ENCODE results near the gene HIF1AN.

HIF1AN gene

GRCh38 chr10:100579261-100580090 lies 43.7 kb downstream of the HIF1AN start:
- no peak overlapping the region for H2BK15ac ChIP-seq (ENCODE audit: low read depth, poor library complexity, severe bottlenecking)
- H3K4me1 ChIP-seq (ENCODE audit: control insufficient read depth, insufficient read depth, low read depth, low read length) = no peaks in the 10 kb centered on the region
- peaks cover 69 to 71% of the 10 kb centered on the region in 2 experiments for H3K27me3 ChIP-seq (ENCODE audit: control insufficient read depth in 1 of 2, insufficient read depth in 1 of 2, low read length in 2 of 2)
- H3K4me2 ChIP-seq (ENCODE audit: low read length, poor library complexity, severe bottlenecking) = no peak overlapping the region
- H2BK120ac ChIP-seq (ENCODE audit: low read depth, low read length) = no peak overlapping the region
- H4K91ac ChIP-seq (ENCODE audit: low read length) = no peak overlapping the region
- H2BK5ac ChIP-seq (ENCODE audit: low read depth, low read length, poor library complexity, severe bottlenecking) = no peak overlapping the region
- H3K79me1 ChIP-seq (replicated peaks; ENCODE audit: low read length, poor library complexity, severe bottlenecking) = no peaks in the 10 kb centered on the region
- H2AFZ ChIP-seq (ENCODE audit: low read depth, low read length) = no peak overlapping the region
- no peak overlapping the region for H4K8ac ChIP-seq (ENCODE audit: low read length)
- H3K18ac ChIP-seq (ENCODE audit: low read depth in 1 of 2, low read length in 2 of 2) = no peak overlapping the region
- H3K9me3 ChIP-seq (ENCODE audit: control insufficient read depth, low read length) = peaks cover 7% of the 10 kb centered on the region
- no peak overlapping the region for H3K27ac ChIP-seq (ENCODE audit: low read length, poor library complexity, severe bottlenecking)
- no peak overlapping the region for H2BK12ac ChIP-seq (ENCODE audit: low read length in 2 of 2)
- DNase-seq = no peak
- no peak overlapping the region for H3K14ac ChIP-seq (ENCODE audit: low read length in 2 of 2)
- H3K4ac ChIP-seq (ENCODE audit: low read depth in 1 of 2, low read length in 2 of 2) = no peak overlapping the region
- WGBS = 84% methylated on average over 8 of the region's 9 CpGs
- H3K4me3 ChIP-seq (ENCODE audit: insufficient read depth in 1 of 2, low read depth in 1 of 2, low read length in 2 of 2) = no peak overlapping the region
- no peak overlapping the region for H2AK5ac ChIP-seq (ENCODE audit: low read length, severe bottlenecking)
- no peak overlapping the region for H3K9ac ChIP-seq (ENCODE audit: low read length)
- H3K23ac ChIP-seq (ENCODE audit: low read length in 2 of 2) = no peak overlapping the region
- no peaks in the 10 kb centered on the region for H3K36me3 ChIP-seq (ENCODE audit: control insufficient read depth in 1 of 2, insufficient read depth in 2 of 2, low read depth in 1 of 2, low read length in 2 of 2)

- Histone ChIP-seq H3K14ac (ENCODE audit: low read length in 2 of 2) (no peak overlapping the region), H3K36me3 (ENCODE audit: control insufficient read depth in 1 of 2, insufficient read depth in 2 of 2, low read depth in 1 of 2, low read length in 2 of 2) (no peaks in the 10 kb centered on the region), H3K4ac (ENCODE audit: low read depth in 1 of 2, low read length in 2 of 2) (no peak overlapping the region), H3K9ac (ENCODE audit: low read length) (no peak overlapping the region), H3K18ac (ENCODE audit: low read depth in 1 of 2, low read length in 2 of 2) (no peak overlapping the region), H3K9me3 (ENCODE audit: control insufficient read depth, low read length) (peaks cover 4% of the 10 kb centered on the region), H3K23ac (ENCODE audit: low read length in 2 of 2) (no peak overlapping the region), H3K79me1 (replicated peaks; ENCODE audit: low read length, poor library complexity, severe bottlenecking) (no peaks in the 10 kb centered on the region), H3K27me3 (ENCODE audit: control insufficient read depth in 1 of 2, insufficient read depth in 1 of 2, low read length in 2 of 2) (peaks cover 35 to 48% of the 10 kb centered on the region in 2 experiments), H2AFZ (ENCODE audit: low read depth, low read length) (no peak overlapping the region), H3K4me1 (ENCODE audit: control insufficient read depth, insufficient read depth, low read depth, low read length) (no peaks in the 10 kb centered on the region), H2BK12ac (ENCODE audit: low read length in 2 of 2) (no peak overlapping the region), H3K4me2 (ENCODE audit: low read length, poor library complexity, severe bottlenecking) (no peak overlapping the region), H2BK120ac (ENCODE audit: low read depth, low read length) (no peak overlapping the region), H2BK5ac (ENCODE audit: low read depth, low read length, poor library complexity, severe bottlenecking) (no peak overlapping the region), H4K91ac (ENCODE audit: low read length) (no peak overlapping the region), H3K4me3 (ENCODE audit: insufficient read depth in 1 of 2, low read depth in 1 of 2, low read length in 2 of 2) (no peak overlapping the region), H2BK15ac (ENCODE audit: low read depth, poor library complexity, severe bottlenecking) (no peak overlapping the region), H3K27ac (ENCODE audit: low read length, poor library complexity, severe bottlenecking) (no peak overlapping the region), H4K8ac (ENCODE audit: low read length) (no peak overlapping the region), H2AK5ac (ENCODE audit: low read length, severe bottlenecking) (no peak overlapping the region)
- DNase-seq = no peak
- WGBS = 17% methylated on average over 1 of the region's 1 CpG
These were observed 51.2 kb downstream of the HIF1AN start for GRCh38 chr10:100586959-100587358.

- Histone ChIP-seq H3K4me1 (ENCODE audit: control insufficient read depth, insufficient read depth, low read depth, low read length) (no peaks in the 10 kb centered on the region), H3K4ac (ENCODE audit: low read depth in 1 of 2, low read length in 2 of 2) (no peak overlapping the region), H3K14ac (ENCODE audit: low read length in 2 of 2) (no peak overlapping the region), H3K4me2 (ENCODE audit: low read length, poor library complexity, severe bottlenecking) (no peak overlapping the region), H2AFZ (ENCODE audit: low read depth, low read length) (no peak overlapping the region), H3K4me3 (ENCODE audit: insufficient read depth in 1 of 2, low read depth in 1 of 2, low read length in 2 of 2) (no peak overlapping the region), H2BK5ac (ENCODE audit: low read depth, low read length, poor library complexity, severe bottlenecking) (no peak overlapping the region), H2BK15ac (ENCODE audit: low read depth, poor library complexity, severe bottlenecking) (no peak overlapping the region), H3K18ac (ENCODE audit: low read depth in 1 of 2, low read length in 2 of 2) (no peak overlapping the region), H2BK120ac (ENCODE audit: low read depth, low read length) (no peak overlapping the region), H3K23ac (ENCODE audit: low read length in 2 of 2) (no peak overlapping the region), H3K9ac (ENCODE audit: low read length) (no peak overlapping the region), H3K79me1 (replicated peaks; ENCODE audit: low read length, poor library complexity, severe bottlenecking) (no peaks in the 10 kb centered on the region), H2AK5ac (ENCODE audit: low read length, severe bottlenecking) (no peak overlapping the region), H4K8ac (ENCODE audit: low read length) (no peak overlapping the region), H3K9me3 (ENCODE audit: control insufficient read depth, low read length) (no peaks in the 10 kb centered on the region), H2BK12ac (ENCODE audit: low read length in 2 of 2) (no peak overlapping the region), H4K91ac (ENCODE audit: low read length) (no peak overlapping the region), H3K27ac (ENCODE audit: low read length, poor library complexity, severe bottlenecking) (no peak overlapping the region), H3K27me3 (ENCODE audit: control insufficient read depth in 1 of 2, insufficient read depth in 1 of 2, low read length in 2 of 2) (peaks cover 29 to 38% of the 10 kb centered on the region in 2 experiments), H3K36me3 (ENCODE audit: control insufficient read depth in 1 of 2, insufficient read depth in 2 of 2, low read depth in 1 of 2, low read length in 2 of 2) (no peaks in the 10 kb centered on the region)
- no peak for DNase-seq
These were observed 62.4 kb downstream of the HIF1AN start for GRCh38 chr10:100598166-100598565.

GRCh38 chr10:100600218-100600617 lies 64.5 kb downstream of the HIF1AN start:
- no peak overlapping the region for H3K4me3 ChIP-seq (ENCODE audit: insufficient read depth in 1 of 2, low read depth in 1 of 2, low read length in 2 of 2)
- no peak for DNase-seq
- H3K14ac ChIP-seq (ENCODE audit: low read length in 2 of 2) = no peak overlapping the region
- no peak overlapping the region for H2BK120ac ChIP-seq (ENCODE audit: low read depth, low read length)
- H3K4me2 ChIP-seq (ENCODE audit: low read length, poor library complexity, severe bottlenecking) = no peak overlapping the region
- H3K36me3 ChIP-seq (ENCODE audit: control insufficient read depth in 1 of 2, insufficient read depth in 2 of 2, low read depth in 1 of 2, low read length in 2 of 2) = no peaks in the 10 kb centered on the region
- H2BK15ac ChIP-seq (ENCODE audit: low read depth, poor library complexity, severe bottlenecking) = no peak overlapping the region
- H3K23ac ChIP-seq (ENCODE audit: low read length in 2 of 2) = no peak overlapping the region
- H3K27me3 ChIP-seq (ENCODE audit: control insufficient read depth in 1 of 2, insufficient read depth in 1 of 2, low read length in 2 of 2) = peaks cover 32 to 38% of the 10 kb centered on the region in 2 experiments
- H2BK12ac ChIP-seq (ENCODE audit: low read length in 2 of 2) = no peak overlapping the region
- H2AFZ ChIP-seq (ENCODE audit: low read depth, low read length) = no peak overlapping the region
- H3K4me1 ChIP-seq (ENCODE audit: control insufficient read depth, insufficient read depth, low read depth, low read length) = no peaks in the 10 kb centered on the region
- WGBS = 74% methylated on average over 3 of the region's 4 CpGs
- no peak overlapping the region for H4K91ac ChIP-seq (ENCODE audit: low read length)
- no peaks in the 10 kb centered on the region for H3K79me1 ChIP-seq (replicated peaks; ENCODE audit: low read length, poor library complexity, severe bottlenecking)
- H2AK5ac ChIP-seq (ENCODE audit: low read length, severe bottlenecking) = no peak overlapping the region
- H3K27ac ChIP-seq (ENCODE audit: low read length, poor library complexity, severe bottlenecking) = no peak overlapping the region
- peaks cover 4% of the 10 kb centered on the region for H3K9me3 ChIP-seq (ENCODE audit: control insufficient read depth, low read length)
- no peak overlapping the region for H3K9ac ChIP-seq (ENCODE audit: low read length)
- H4K8ac ChIP-seq (ENCODE audit: low read length) = no peak overlapping the region
- no peak overlapping the region for H3K4ac ChIP-seq (ENCODE audit: low read depth in 1 of 2, low read length in 2 of 2)
- H3K18ac ChIP-seq (ENCODE audit: low read depth in 1 of 2, low read length in 2 of 2) = no peak overlapping the region
- H2BK5ac ChIP-seq (ENCODE audit: low read depth, low read length, poor library complexity, severe bottlenecking) = no peak overlapping the region
